C4-2B (cell line): ENCODE data around the gene ANKRD63.

Experiments used
- CTCF ChIP-seq: fragments of 450-650 bp; conservative IDR thresholded peaks from 2 replicates; pipeline ENCODE4 v1.5.1; 2017; ENCODE audit warnings: mild to moderate bottlenecking
- ZFX ChIP-seq: fragments of 450-650 bp; IDR thresholded peaks from 2 replicates; pipeline ENCODE4 v1.6.1; 2017

GRCh38 chr15:40287968-40288367, 5.1 kb upstream of the ANKRD63 start:
- TF ChIP-seq CTCF (no peak), ZFX (no peak)
